ENCODE measurements around the gene BTBD2. TPM values are rescaled to one million over a fixed set of nuclear protein-coding genes. Genes with fewer than 3 reads are reported as not detected.

The BTBD2 gene
- total and polyA plus RNA-seq, 2 of the 13 experiments (the other 11 are each of a cell fraction or from before 2014, with no cell fraction given): 28.1 to 45.3 TPM

DNA sequence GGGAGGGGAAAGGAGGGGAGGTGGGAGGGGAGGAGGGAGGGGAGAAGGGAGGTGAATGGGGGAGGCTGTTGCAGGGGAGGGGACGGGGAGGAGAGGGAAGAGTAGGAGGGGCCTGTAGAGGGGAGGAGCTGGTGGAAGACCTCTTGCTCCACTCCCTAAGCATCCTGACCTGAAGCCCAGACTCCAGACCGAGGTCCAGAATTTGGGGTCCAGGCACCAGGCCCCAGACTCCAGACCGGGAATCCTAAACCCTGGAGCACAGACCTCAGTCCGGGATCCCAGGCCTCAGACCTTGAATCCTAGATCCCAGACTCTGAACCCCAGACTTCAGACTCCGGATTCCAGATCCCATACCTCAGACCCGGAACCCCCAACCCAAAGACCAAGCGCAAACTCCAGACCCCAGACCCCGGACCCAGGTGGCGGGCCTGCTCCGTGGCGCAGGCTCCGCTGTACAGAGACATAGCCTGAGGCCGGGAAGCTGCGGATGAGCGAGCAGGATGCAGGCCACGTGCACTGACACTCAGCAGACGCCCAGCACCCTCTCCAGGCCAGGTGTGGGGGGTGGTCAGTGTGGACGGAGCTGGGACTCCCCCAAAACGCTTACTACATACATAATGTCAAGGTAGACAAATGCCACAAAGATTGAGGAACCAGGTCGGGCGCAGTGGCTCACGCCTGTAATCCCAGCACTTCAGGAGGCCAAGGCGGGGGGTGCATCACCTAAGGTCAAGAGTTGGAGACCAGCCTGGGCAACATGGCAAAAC, 710 bp upstream of the BTBD2 start (continued):
- TF ChIP-seq, protein P1, sequence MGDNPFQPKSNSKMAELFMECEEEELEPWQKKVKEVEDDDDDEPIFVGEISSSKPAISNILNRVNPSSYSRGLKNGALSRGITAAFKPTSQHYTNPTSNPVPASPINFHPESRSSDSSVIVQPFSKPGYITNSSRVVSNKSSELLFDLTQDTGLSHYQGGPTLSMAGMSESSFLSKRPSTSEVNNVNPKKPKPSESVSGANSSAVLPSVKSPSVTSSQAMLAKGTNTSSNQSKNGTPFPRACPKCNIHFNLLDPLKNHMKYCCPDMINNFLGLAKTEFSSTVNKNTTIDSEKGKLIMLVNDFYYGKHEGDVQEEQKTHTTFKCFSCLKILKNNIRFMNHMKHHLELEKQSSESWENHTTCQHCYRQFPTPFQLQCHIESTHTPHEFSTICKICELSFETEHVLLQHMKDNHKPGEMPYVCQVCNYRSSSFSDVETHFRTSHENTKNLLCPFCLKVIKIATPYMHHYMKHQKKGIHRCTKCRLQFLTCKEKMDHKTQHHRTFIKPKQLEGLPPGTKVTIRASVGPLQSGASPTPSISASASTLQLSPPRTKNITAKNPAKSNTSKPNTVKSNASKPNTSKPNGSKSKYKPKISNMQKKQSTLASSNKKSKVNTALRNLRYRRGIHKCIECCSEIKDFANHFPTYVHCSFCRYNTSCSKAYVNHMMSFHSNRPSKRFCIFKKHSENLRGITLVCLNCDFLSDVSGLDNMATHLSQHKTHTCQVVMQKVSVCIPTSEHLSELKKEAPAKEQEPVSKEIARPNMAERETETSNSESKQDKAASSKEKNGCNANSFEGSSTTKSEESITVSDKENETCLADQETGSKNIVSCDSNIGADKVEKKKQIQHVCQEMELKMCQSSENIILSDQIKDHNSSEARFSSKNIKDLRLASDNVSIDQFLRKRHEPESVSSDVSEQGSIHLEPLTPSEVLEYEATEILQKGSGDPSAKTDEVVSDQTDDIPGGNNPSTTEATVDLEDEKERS (CRISPR knock-in tag; IDR thresholded peaks at IDR 0.05): no peak
- no peak for TF ChIP-seq CHD4 (IDR thresholded peaks at IDR 0.05; ENCODE audit: borderline replicate concordance, low read length)
- no peak for TF ChIP-seq KDM5A (IDR thresholded peaks at IDR 0.05; ENCODE audit: borderline replicate concordance, low read length)
- no peak for TF ChIP-seq IKZF4 (CRISPR knock-in tag; IDR thresholded peaks at IDR 0.05; ENCODE audit: borderline replicate concordance, low read depth, not compliant biosample characterization)
- no peak for TF ChIP-seq KMT2B (CRISPR knock-in tag; IDR thresholded peaks at IDR 0.05)
- TF ChIP-seq ZNF17 (CRISPR knock-in tag; IDR thresholded peaks at IDR 0.05): no peak
- TF ChIP-seq, protein P2, sequence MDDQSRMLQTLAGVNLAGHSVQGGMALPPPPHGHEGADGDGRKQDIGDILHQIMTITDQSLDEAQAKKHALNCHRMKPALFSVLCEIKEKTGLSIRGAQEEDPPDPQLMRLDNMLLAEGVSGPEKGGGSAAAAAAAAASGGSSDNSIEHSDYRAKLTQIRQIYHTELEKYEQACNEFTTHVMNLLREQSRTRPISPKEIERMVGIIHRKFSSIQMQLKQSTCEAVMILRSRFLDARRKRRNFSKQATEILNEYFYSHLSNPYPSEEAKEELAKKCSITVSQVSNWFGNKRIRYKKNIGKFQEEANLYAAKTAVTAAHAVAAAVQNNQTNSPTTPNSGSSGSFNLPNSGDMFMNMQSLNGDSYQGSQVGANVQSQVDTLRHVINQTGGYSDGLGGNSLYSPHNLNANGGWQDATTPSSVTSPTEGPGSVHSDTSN (CRISPR knock-in tag; IDR thresholded peaks at IDR 0.05; ENCODE audit: borderline replicate concordance): no peak
- TF ChIP-seq FOXP4 (CRISPR knock-in tag; IDR thresholded peaks at IDR 0.05): no peak
- TF ChIP-seq ZNF501 (CRISPR knock-in tag; IDR thresholded peaks at IDR 0.05): 0 out of 2 replicates have a peak, but pooled peaks have one; percentile 22
- no peak for TF ChIP-seq ZFAT (CRISPR knock-in tag; conservative IDR thresholded peaks at IDR 0.05)
- TF ChIP-seq CAMTA2 (CRISPR knock-in tag; IDR thresholded peaks at IDR 0.05; ENCODE audit: borderline replicate concordance): no peak
- no peak for TF ChIP-seq ZNF550 (CRISPR knock-in tag; IDR thresholded peaks at IDR 0.05; ENCODE audit: borderline replicate concordance)
- TF ChIP-seq SAP130 (CRISPR knock-in tag; IDR thresholded peaks at IDR 0.05; ENCODE audit: low read depth): 0 out of 2 replicates have a peak, but pooled peaks have one; percentile 21
- no peak for TF ChIP-seq MAFK (conservative IDR thresholded peaks at IDR 0.05 in 1 of 2, IDR thresholded peaks at IDR 0.05 in 1 of 2; ENCODE audit: low read length in 2 of 2)
- no peak for TF ChIP-seq ZMYM4 (CRISPR knock-in tag; IDR thresholded peaks at IDR 0.05)
- TF ChIP-seq GMEB2 (CRISPR knock-in tag; IDR thresholded peaks at IDR 0.05; ENCODE audit: low read depth): no peak
- TF ChIP-seq ZNF768 (CRISPR knock-in tag; IDR thresholded peaks at IDR 0.05): peak; percentile 41; the same call in 1 of the 2 replicates
- TF ChIP-seq, protein P3, sequence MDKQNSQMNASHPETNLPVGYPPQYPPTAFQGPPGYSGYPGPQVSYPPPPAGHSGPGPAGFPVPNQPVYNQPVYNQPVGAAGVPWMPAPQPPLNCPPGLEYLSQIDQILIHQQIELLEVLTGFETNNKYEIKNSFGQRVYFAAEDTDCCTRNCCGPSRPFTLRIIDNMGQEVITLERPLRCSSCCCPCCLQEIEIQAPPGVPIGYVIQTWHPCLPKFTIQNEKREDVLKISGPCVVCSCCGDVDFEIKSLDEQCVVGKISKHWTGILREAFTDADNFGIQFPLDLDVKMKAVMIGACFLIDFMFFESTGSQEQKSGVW (CRISPR knock-in tag; IDR thresholded peaks at IDR 0.05; ENCODE audit: borderline replicate concordance): no peak
- no peak for TF ChIP-seq BRD4 (CRISPR knock-in tag; IDR thresholded peaks at IDR 0.05)
- TF ChIP-seq HNRNPK (IDR thresholded peaks at IDR 0.05; ENCODE audit: low read depth, low read length, poor library complexity, severe bottlenecking): peak; percentile 66

Data from HepG2 (cell line).